ENCODE results near the gene STK10.
A peak's percentile ranks its signal among the peaks of the same experiment; 100 is the strongest.

The STK10 gene

DNA sequence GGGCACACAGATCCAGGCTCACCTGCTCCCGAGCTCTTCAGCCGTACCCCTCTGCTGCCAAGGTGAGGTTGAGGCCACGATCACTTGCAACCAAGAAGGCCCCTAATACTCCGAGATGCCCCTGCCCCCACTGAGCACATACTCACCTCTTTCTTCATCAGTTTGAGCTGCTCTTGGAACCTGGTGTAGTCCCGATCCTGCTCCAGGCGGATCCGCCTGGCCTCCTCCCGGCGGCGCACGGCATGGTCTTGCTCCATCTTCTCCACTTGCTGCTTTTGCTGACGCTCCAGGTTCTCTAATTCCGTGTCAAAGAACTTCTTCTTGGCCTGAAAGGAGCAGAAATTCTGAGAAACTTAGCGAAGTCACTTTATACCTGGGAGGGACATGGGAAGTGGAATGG, 105.8 kb downstream of the STK10 start:
- peak; percentile 29 for DNase-seq

- DNase-seq = no peak
Measured at GRCh38 chr5:172079876-172080275, 108.1 kb downstream of the STK10 start.

DNA sequence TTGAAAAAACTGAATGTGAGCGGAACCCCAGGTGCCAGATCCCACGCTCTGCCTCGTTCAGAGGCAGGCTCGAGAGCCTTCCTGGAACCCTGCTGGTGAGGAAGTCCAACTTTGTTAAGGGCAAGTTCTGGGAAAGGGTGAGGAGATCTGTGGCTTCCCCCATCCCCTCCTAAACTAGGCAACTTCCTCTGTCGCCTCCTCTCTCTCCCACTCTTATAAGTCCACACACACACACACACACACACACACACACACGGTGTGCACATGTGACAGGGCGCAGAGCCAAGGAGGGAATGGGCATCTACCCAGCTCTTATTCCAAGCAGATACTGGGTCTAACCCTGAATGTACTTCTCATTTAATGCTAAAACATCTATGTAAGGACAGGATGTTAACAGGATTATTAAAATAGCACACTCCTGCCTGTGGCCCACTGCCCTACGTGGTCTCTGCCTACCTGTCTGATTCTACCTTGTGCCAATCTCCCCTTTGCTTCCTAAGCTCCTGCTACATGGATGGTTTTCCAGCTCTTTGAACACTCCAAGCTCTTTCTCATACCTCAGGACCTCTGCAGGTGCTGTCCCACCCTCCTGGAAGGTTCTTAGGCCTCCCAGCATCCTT, 109.2 kb downstream of the STK10 start:
- peak; percentile 37 for DNase-seq

GRCh38 chr5:172077664-172078425, 110.2 kb downstream of the STK10 start:
- peak; percentile 38 for DNase-seq

GRCh38 chr5:172076761-172077244, 111.2 kb downstream of the STK10 start:
- peak; percentile 85 for DNase-seq

DNA sequence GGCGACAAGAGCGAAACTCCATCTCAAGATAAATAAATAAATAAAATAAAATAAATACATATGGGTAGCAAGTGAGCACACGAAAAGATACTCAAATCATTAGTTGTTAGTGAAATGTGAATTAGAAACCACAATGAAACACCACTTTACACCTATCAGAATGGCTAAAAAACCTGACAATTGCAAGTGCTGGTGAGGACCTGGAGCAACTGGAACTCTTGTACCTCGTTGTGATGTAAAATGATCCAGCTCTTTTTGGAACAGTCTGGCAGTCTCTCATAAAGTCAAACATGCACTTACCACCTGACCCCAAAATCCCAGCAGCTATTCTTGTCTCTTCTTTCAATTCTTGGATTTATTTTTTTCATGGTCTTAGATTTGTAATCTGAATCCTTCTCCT, 112.4 kb downstream of the STK10 start:
- peak; percentile 6 for DNase-seq

GRCh38 chr5:172074896-172075295, 113.1 kb downstream of the STK10 start:
- peak; percentile 68 for DNase-seq

DNA sequence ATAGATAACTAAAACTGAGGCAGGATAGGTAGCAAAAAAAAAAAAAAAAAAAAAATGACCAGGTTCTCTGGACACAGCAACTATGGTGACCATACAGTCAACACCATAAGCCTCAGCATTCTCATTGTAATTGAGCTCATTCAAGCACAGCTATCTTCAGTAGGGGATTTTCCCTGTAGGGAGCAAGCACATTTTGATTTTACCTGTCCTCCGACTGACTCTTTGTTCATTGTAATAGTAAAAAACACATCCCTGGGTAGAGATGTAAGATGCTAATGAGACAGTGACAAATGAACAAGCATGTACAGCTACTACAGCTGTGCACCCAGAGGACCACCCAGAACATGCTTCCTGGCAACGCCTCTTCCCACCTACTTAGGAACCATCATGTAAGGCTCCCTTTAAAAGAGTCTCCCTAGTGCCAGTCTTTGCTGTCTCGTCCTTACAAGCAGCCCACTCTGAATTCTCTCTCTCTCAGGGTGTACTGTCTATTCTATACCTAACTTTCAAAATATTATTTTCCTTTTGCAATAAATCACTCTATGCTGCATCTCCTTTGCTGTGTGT, 116.6 kb downstream of the STK10 start:
- peak; percentile 29 for DNase-seq

GRCh38 chr5:172065431-172066065, 122.5 kb downstream of the STK10 start:
- peak; percentile 78 for DNase-seq

GRCh38 chr5:172064766-172065165, 123.3 kb downstream of the STK10 start:
- DNase-seq = peak; percentile 15

GRCh38 chr5:172064358-172064757, 123.7 kb downstream of the STK10 start:
- peak; percentile 15 for DNase-seq

- DNase-seq = no peak
Measured at GRCh38 chr5:172063463-172064235, 124.4 kb downstream of the STK10 start.

- no peak for DNase-seq
Measured at GRCh38 chr5:172059661-172060100, 128.3 kb downstream of the STK10 start.

DNA sequence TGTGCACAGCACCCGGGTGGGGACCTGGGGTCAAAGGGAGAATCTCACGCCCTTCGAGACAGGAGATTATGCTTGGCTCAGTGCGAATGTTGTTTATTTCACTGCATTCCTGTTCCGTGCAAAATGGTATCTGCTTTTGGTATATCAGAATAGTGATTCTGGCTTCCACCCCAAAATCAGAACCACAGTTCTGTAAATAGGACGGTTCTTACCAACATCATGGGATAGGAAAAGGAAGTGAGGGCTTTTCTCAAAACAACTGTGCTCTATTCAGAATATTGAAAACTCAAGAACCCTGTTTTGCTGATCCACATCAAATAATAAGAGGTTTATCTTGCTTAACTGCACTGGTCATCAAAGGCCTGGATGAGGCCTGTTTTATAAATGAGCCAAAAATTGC, 129.9 kb downstream of the STK10 start:
- no peak for DNase-seq

GRCh38 chr5:172055996-172056395, 132.0 kb downstream of the STK10 start:
- no peak for DNase-seq

GRCh38 chr5:172055421-172055820, 132.6 kb downstream of the STK10 start:
- no peak for DNase-seq

DNA sequence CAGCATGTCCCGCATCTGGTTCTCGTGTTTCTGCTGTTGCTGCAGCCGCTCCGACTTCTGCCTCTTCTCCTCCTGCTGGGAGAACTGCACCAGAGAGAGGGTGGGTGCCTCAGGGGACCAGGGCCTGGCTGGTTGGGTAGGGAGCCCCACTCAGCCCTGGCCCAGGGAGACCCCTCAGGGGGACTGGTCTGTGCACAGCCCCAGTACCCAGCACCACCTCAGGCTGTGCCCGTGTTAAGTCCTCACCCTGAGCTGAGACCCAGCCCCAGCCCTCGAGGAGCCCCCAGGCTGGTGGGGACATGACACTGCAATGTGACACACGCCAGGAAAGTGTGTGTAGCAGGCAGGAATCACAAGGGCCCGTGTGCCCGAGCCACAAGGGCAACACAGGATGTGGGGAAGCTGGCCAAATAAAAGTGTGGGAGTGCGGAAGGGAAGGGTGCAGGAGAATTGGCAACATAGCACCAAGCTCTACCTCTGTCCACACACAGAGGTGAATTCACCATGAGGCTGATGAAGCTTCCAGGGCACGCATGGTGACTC, 133.3 kb downstream of the STK10 start:
- no peak for DNase-seq

GRCh38 chr5:172052450-172053236, 135.4 kb downstream of the STK10 start:
- no peak for DNase-seq

DNA sequence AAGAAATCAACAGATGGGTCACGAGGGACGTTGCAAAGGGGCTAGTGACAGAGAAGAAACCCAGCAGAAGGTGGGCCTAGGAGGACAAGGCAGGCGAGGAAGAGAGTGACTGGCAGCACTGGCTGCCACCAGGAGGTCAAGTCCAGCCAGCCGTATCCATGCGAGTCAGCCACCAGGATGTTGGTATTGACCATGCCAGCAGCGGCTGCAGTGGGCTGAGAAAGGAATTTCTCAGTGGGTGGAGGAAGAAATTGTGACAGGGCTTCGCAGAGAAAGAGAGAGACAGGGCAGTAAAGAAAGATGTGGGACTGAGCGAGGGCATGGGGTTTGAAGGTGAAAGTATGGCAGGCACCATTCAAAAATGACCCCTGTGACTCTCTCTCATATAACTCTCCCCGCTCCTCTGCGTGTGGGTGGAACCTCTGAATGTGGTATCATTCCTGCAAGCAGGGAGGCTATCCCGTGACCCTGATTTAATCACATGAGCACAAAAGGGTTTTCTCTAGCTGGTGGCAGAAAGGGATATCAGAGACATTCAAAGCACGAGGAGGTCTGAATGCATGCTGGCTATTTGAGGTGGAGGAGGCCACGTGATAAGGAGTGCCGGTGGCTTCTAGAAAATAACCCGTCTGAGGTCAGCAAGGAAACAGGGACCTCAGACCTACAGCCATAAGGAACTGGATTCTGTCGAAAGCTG, 136.2 kb downstream of the STK10 start:
- DNase-seq = no peak

DNA sequence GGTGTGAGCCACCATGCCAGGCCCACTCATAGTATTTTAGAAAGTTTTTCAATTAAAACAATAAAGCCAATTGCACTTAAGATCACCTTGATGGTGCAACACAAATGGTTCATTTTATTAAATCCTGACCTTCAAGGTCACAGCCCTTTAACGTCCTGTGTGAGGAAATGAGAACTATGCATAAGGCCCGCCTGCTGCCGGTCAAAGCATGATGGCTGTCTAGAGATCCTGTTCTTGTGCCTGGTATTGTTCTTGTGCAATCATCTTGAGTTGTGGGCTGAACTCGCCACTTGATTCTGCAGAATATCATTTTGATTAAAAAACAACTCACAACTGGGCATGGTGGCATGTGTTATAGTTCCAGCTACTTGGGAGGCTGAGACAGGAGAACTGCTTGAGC, 137.9 kb downstream of the STK10 start:
- DNase-seq = no peak

GRCh38 chr5:172049226-172049796, 138.7 kb downstream of the STK10 start:
- DNase-seq = no peak
